Large intestine (tissue), 3 donors: ENCODE results near the gene FSTL4. TPM values are rescaled to one million over a fixed set of nuclear protein-coding genes. Genes with fewer than 3 reads are reported as not detected.
A peak's percentile ranks its signal among the peaks of the same experiment; 100 is the strongest.
"Not testable (repeated sequence)": the region's sequence is repeated elsewhere in the genome, so short reads cannot be mapped to it uniquely, and the experiment has no call there.

Source experiments
- DNase-seq, 2 donors: peaks; one replicate each; pipeline versions ENCODE4 v3.0.0 to v3.0.0-alpha.2; 2013
- H3K27ac ChIP-seq: one replicate; pipeline ENCODE4 v1.5.1; 2013; ENCODE audit warnings: low read length
- H3K27me3 ChIP-seq: 2 replicates; pipeline ENCODE4 v1.6.1; 2013; ENCODE audit warnings: low read length; ENCODE audit not compliant: control insufficient read depth, insufficient read depth
- H3K36me3 ChIP-seq: 2 replicates; pipeline ENCODE4 v1.6.1; 2013; ENCODE audit warnings: low read length; ENCODE audit not compliant: control insufficient read depth, insufficient read depth
- H3K4me1 ChIP-seq: one replicate; pipeline ENCODE4 v1.6.1; 2013; ENCODE audit warnings: low read length; ENCODE audit not compliant: control insufficient read depth, insufficient read depth
- H3K4me3 ChIP-seq: one replicate; pipeline ENCODE4 v1.5.1; 2013; ENCODE audit warnings: low read length
- H3K9me3 ChIP-seq: one replicate; pipeline ENCODE4 v1.6.1; 2013; ENCODE audit warnings: mild to moderate bottlenecking, low read depth, low read length, moderate library complexity; ENCODE audit not compliant: control insufficient read depth
- WGBS: methylation state at CpG from one replicate; pipeline ENCODE4 v1.1.5; 2013; ENCODE audit warnings: low lambda C conversion rate; ENCODE audit not compliant: insufficient coverage; 5-methylcytosine and 5-hydroxymethylcytosine counted together
- polyA plus RNA-seq: library from polyadenylated mRNA; unstranded; fragments of 120-200 nt; gene quantifications from one replicate; pipeline ENCODE4 v1.2.1, GENCODE V29; 2013

FSTL4 gene
- polyA plus RNA-seq, 1 donor, result 1.4 TPM

DNA sequence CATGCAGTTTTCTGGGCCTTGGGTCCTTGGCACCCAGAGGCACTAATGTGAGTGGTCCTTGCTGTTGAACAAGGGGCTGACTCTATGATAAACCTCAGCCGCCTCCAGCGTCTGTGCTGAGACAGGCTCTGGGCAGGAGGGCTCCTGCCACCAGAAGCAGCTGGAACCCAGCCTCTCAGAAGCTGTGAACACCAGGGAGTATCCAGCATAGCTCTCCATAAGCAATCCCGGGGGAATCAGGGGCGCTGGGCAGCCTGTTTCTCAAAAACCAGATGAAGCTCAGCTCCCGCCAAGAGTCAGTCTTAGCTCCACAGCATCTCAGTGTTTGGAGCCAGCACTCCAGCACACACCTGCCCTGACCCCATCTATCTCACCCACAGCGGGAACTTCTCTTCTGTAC is 390.3 kb downstream of the FSTL4 start:
- Histone ChIP-seq H3K4me1 (peaks cover 37% of the 10 kb centered on the region), H3K27ac (no peak overlapping the region), H3K9me3 (no peaks in the 10 kb centered on the region), H3K36me3 (no peaks in the 10 kb centered on the region), H3K27me3 (no peaks in the 10 kb centered on the region), H3K4me3 (no peak overlapping the region)
- no CpG with 5 or more reads among the region's 6 CpGs for whole genome bisulfite sequencing
- no peak for DNase-seq

DNA sequence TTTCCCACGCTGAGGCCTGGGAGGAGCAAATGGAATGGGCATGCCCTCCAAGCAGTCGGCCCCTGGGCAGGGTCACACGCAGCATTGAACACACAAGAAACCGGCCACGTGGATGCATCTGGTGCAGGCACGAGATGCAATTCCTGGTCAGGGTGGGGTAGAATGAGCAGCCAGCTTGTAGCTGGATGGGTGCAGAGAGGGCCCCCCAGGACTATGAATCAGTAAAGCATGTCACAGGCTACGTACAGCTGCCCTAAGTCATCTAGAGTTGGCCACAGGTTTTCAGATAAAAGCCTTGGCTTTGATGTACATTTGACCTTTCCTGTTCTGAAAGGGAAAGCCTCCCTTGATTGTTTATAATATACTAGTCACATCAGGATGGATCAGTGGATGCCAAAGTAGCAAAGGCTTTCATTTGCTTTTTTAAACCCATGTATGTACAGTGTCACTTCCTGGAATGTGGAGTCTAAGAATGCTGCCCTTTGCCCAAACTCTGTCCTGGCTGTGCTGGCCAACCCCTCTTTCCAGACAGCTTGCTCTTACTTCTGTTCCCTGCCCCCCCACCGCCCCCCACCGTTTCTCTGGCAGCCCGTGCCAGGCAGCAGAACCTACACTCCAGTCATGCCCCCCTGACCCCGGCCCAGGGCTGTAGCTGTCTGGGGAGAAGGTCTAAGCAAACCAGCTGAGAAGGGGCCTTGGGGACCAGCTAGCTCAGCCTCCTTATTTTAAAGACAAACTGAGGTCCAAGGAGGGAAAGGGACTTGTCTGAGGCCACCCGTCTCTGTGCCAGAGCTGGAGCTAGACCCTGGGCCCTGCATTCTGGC is 391.3 kb downstream of the FSTL4 start:
- Histone ChIP-seq H3K4me3 (no peak overlapping the region), H3K27ac (no peak overlapping the region), H3K4me1 (peaks cover 27% of the 10 kb centered on the region), H3K36me3 (no peaks in the 10 kb centered on the region), H3K9me3 (no peaks in the 10 kb centered on the region), H3K27me3 (no peaks in the 10 kb centered on the region)
- peak in 1 of 2 donors; percentile 27 for DNase-seq
- WGBS, result no CpG with 5 or more reads among the region's 12 CpGs

DNA sequence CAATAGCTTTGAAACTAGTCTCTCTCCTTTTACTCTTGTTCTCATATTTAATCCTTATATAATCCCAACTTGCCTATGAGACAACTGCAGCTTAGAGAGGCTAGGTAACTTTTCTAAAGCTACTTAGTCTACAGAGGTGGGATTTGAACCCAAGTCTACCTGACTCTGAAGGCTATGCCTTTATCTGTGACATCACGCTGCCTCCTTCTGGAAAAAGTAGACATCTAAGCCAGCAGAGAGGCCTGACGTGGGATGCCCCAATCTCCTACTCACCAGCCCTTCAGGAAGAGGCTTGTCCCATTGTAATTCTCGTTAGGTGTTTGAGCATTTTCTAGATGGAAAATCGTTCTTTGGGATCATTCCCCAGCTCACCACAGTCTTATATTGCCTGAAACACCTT is 393.0 kb downstream of the FSTL4 start:
- Histone ChIP-seq H3K36me3 (no peaks in the 10 kb centered on the region), H3K27me3 (no peaks in the 10 kb centered on the region), H3K4me3 (no peak overlapping the region), H3K4me1 (peaks cover 12% of the 10 kb centered on the region), H3K27ac (no peak overlapping the region), H3K9me3 (no peaks in the 10 kb centered on the region)
- WGBS, result no CpG with 5 or more reads among the region's 4 CpGs
- DNase-seq, result no peak

DNA sequence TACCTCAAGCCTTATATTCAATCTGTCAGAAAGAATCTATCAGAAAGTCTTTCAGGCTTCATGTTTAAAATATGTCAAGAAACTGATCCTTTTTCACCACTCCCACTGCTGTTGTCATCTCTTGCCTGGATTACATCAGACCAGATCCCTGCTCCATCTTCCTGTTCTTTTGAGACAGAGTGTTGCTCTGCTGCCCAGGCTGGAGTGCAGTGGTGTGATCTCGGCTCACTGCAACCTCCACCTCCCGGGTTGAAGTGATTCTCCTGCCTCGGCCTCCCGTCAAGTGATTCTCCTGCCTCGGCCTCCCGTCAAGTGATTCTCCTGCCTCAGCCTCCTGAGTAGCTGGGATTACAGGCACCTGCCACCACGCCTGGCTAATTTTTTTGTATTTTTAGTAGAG is 396.2 kb downstream of the FSTL4 start:
- not testable (repeated sequence) for H3K9me3 ChIP-seq, H3K4me1 ChIP-seq, H3K27ac ChIP-seq, H3K27me3 ChIP-seq, H3K4me3 ChIP-seq, DNase-seq, H3K36me3 ChIP-seq
- no CpG with 5 or more reads among the region's 7 CpGs for WGBS

DNA sequence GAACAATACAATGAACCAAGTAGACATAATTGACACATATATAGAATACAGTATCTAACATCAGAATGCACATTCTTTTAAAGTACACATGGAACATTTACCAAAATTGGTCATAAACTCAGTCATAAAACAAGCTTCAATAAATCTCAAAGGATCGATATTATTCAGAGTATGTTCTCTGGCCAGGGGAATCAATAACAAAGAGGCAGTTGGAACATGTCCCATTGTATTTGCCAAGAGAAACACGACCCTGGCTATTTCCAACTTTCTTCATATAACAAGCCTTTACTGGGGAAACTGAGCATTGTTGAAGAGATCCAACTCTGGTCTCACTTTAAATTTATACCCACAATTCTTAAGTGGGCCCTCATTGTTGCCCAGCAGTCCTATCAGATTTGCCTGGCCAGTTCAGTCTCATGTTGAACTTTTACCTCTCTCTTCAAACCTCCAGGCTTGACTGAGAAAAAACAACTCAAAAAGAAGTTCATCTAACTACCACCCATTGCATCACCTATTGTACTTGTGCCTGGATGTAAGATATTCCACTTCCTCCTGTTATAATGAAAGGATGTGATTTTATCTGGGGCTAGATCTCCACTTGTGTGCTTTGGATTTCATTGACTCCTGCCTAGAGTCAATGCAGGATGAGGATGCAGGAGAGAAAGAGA is 398.1 kb downstream of the FSTL4 start:
- no peaks in the 10 kb centered on the region for H3K27me3 ChIP-seq
- WGBS, result no CpG with 5 or more reads among the region's 2 CpGs
- H3K27ac ChIP-seq, result no peak overlapping the region
- no peak overlapping the region for H3K4me3 ChIP-seq
- no peaks in the 10 kb centered on the region for H3K9me3 ChIP-seq
- no peaks in the 10 kb centered on the region for H3K36me3 ChIP-seq
- H3K4me1 ChIP-seq, result no peaks in the 10 kb centered on the region
- DNase-seq, result no peak

DNA sequence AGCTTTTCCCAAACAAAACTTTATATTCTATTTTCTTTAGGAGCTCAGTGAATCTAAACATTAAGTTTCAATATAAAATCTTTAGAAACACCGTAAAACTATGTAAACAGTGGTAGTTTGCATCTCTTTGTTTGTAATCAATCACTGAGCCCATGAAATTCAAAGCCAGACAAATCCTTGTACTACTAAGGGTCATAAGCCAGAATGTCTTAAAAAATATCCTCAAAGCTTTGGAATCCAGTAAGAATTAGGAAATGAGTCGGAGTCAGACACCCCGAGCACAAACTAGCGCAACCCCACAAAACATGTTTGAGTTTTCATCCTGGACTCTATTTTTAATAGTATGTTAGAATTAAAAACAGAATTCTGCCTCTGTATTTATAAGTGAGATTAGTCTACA is 406.7 kb downstream of the FSTL4 start:
- Histone ChIP-seq H3K4me1 (no peaks in the 10 kb centered on the region), H3K27ac (no peak overlapping the region), H3K36me3 (no peaks in the 10 kb centered on the region), H3K4me3 (no peak overlapping the region), H3K9me3 (no peaks in the 10 kb centered on the region), H3K27me3 (no peaks in the 10 kb centered on the region)
- WGBS, result 83% methylated on average over 1 of the region's 4 CpGs
- DNase-seq, result no peak

DNA sequence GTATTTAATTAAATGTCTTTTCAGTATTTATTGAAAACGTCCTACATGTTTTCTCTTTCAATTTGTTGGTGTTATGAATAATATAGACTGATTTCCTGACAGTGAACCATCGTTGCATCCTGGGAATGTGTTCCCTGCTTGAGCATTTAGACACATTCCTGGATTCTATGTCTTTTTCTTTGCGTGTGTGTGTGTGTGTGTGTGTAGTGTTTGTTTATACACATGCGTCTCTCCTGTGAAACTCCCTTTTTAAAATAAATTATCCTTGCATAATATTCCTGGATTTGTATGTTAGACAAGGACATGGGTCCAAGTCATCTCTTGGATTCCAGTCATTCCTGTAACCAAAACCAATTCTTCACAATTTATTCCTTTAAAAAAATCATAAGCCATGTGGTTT is 407.1 kb downstream of the FSTL4 start:
- Histone ChIP-seq H3K4me3 (no peak overlapping the region), H3K36me3 (no peaks in the 10 kb centered on the region), H3K27me3 (peaks cover 4% of the 10 kb centered on the region), H3K4me1 (no peaks in the 10 kb centered on the region), H3K27ac (no peak overlapping the region), H3K9me3 (no peaks in the 10 kb centered on the region)
- DNase-seq, result no peak
- 83% methylated on average over 1 of the region's 4 CpGs for WGBS

DNA sequence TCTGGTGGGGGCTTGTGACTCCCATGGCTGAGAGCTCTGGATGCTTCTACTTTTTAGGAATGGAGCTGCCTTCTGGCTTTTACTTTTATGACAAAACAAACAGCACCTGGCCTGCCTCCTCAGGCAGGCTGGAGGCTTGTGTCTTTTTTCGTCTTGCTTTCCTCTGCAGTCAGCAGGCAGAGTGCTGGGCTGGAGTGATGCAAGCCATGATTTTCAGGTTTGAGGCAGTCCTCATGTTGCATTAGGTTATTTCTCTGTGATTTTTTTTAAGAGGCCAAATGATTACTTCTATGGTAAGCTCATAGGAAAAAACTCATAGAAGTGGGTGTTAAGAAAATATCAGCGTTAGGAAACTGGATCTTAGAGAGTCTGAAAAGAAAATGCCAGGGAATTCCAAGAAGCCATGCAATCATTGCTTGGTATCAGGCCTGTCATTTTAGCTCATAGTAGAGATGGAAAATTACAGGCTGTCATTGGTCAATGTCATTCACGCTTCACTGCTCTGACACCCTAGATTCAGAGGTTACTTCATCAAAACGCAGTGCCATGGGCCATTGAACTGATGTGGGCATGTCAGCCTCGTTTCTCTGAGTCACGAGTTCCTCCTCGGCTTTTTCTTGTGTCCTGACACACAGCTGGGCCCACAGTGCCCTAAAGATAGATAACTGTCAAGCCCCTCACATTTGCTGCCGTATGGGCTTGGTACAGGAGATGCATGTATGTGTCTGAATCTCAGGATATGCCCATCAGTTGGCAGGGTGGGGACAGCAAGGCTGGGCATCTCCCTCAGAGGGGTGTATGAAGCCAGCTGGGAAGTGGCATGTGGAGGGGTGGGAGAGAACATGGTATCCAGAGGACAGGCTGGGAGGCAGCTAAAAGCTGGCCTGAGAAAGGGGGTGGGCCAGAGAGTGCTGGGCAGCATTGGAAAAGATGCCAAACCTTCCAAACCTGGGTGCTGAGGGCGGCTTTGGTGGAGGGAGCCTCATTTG is 408.7 kb downstream of the FSTL4 start:
- Histone ChIP-seq H3K27ac (no peak overlapping the region), H3K27me3 (peaks cover 9% of the 10 kb centered on the region), H3K4me3 (no peak overlapping the region), H3K36me3 (no peaks in the 10 kb centered on the region), H3K4me1 (no peaks in the 10 kb centered on the region), H3K9me3 (no peaks in the 10 kb centered on the region)
- 71% methylated on average over 1 of the region's 9 CpGs for WGBS
- no peak for DNase-seq

DNA sequence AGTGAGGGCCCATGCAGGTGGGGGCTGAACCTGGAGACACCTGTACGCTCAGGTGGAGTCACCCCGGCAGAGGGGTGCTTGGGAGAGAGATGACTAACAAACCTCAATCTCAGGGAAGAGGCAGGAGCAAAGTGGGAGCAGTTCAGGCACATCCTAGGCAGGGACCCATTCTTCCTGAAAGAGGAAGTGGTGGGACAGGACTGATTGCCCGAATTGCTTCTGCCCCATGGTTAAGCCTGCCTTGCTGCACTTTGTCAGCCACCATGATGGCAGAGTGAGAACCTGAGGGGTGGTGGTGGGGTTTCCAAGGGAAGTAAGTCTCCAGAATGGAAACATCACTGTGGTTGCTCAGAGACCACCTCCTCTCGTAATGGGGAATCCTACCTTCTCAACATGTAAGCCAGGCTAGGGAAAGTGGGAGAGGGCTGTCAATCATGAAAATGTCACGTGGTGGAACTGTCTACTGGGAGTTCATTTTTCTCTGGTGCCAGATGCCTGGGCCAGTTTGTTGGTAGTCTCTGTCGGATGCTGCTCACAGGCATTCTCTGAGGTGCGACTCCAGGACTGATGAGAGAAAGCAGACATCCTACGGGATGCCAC is 410.2 kb downstream of the FSTL4 start:
- no peak overlapping the region for H3K27ac ChIP-seq
- no peaks in the 10 kb centered on the region for H3K36me3 ChIP-seq
- peaks cover 9% of the 10 kb centered on the region for H3K27me3 ChIP-seq
- no peak for DNase-seq
- no CpG with 5 or more reads among the region's 8 CpGs for WGBS
- H3K4me3 ChIP-seq, result no peak overlapping the region
- no peaks in the 10 kb centered on the region for H3K9me3 ChIP-seq
- no peaks in the 10 kb centered on the region for H3K4me1 ChIP-seq

DNA sequence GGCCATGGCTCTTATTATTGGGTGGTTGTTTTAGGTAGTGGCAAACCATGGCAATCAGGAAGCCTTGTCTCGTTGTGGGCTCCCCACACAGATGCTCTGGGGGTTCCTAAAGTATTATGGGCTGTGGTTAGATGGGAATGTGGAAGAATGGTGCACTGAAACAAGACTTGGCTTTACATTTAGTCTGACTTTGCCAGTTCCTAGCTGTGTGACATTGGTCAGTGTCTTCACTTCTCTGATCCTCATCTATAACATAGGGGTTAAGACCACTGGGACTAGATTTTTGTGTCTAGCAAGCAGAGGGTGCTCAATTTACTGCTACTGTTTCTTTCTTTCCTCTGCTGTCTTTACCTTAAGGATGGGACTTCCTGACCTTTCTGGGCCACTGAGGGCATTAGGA is 411.0 kb downstream of the FSTL4 start:
- no CpG with 5 or more reads among the region's 1 CpG for WGBS
- no peak overlapping the region for H3K27ac ChIP-seq
- H3K9me3 ChIP-seq, result no peaks in the 10 kb centered on the region
- no peak overlapping the region for H3K4me3 ChIP-seq
- peaks cover 9% of the 10 kb centered on the region for H3K27me3 ChIP-seq
- H3K36me3 ChIP-seq, result no peaks in the 10 kb centered on the region
- H3K4me1 ChIP-seq, result no peaks in the 10 kb centered on the region
- no peak for DNase-seq
